Gastroesophageal sphincter (tissue), 3 donors: ENCODE results near the gene FBXO28.

ENCODE experiments used
- CTCF ChIP-seq, 4 experiments: fragments of 200-600 bp in 2 of 4; fragments of 450-650 bp in 2 of 4; sonication (generic) in 1 of 4; IDR thresholded peaks; one replicate each; pipeline ENCODE4 v1.5.1; 2017 to 2019; ENCODE audit warnings: antibody characterized with exemption in 4 of 4, mild to moderate bottlenecking in 2 of 4, moderate library complexity in 2 of 4
- EP300 ChIP-seq: sonication (generic); formaldehyde crosslinking; IDR thresholded peaks from one replicate; pipeline ENCODE4 v1.6.1; 2017; ENCODE audit warnings: antibody characterized with exemption, mild to moderate bottlenecking
- POLR2A ChIP-seq, 2 donors: fragments of 450-650 bp; IDR thresholded peaks; one replicate each; pipeline ENCODE4 v1.6.1; 2017; ENCODE audit warnings: antibody characterized with exemption in 2 of 2, mild to moderate bottlenecking in 2 of 2, moderate library complexity in 1 of 2

- TF ChIP-seq CTCF (IDR thresholded peaks at IDR 0.05) (peak in 3 of 4 experiments; percentile 46 to 55 (median 55)), EP300 (no peak), POLR2A (IDR thresholded peaks at IDR 0.05) (no peak)
Measured at GRCh38 chr1:224170748-224171478, 57.0 kb downstream of the FBXO28 start.
